Transverse colon (tissue), 3 donors: ENCODE measurements around the gene SEPTIN8.

Source experiments
- CTCF ChIP-seq, 5 experiments: fragments of 200-600 bp in 3 of 5; fragments of 450-650 bp in 2 of 5; sonication (generic) in 3 of 5; IDR thresholded peaks; 1 replicate in 2 of 5; 2 replicates in 3 of 5; pipeline ENCODE4 v1.5.1; 2016 to 2017; ENCODE audit warnings: antibody characterized with exemption in 5 of 5, inconsistent platforms in 3 of 5, mild to moderate bottlenecking in 2 of 5, moderate library complexity in 1 of 5
- EP300 ChIP-seq: sonication (generic); formaldehyde crosslinking; IDR thresholded peaks from one replicate; pipeline ENCODE4 v1.6.1; 2017; ENCODE audit warnings: antibody characterized with exemption, low read depth

- no peak for TF ChIP-seq CTCF (IDR thresholded peaks at IDR 0.05)
- TF ChIP-seq EP300, result no peak
Observed at GRCh38 chr5:132761321-132762240, 15.5 kb downstream of the SEPTIN8 start.
